ENCODE data around the gene PDLIM4. TPM values are rescaled to one million over a fixed set of nuclear protein-coding genes. Genes with fewer than 3 reads are reported as not detected.

PDLIM4 gene
- total and polyA plus RNA-seq, 8 donors, result 0.83 to 10.7 (median 2.7) TPM

GRCh38 chr5:132243366-132243977 is 14.0 kb upstream of the PDLIM4 start:
- Histone ChIP-seq H3K4me3 (no peak overlapping the region), H3K4me1 (no peaks in the 10 kb centered on the region), H3K36me3 (no peaks in the 10 kb centered on the region), H3K9me3 (no peaks in the 10 kb centered on the region), H3K27me3 (no peaks in the 10 kb centered on the region), H3K27ac (no peak overlapping the region)
- intact Hi-C loops (cut with DNase I), result no loop called here
- peak in 1 of 6 donors; percentile 11 for DNase-seq
- TF ChIP-seq CTCF (IDR thresholded peaks at IDR 0.05), result no peak
- FAIRE-seq, result no peak
- 84 to 86% methylated on average over 3 of the region's 3 CpGs for WGBS, 2 donors
- ATAC-seq, result no peak

GRCh38 chr5:132245593-132245992 is 11.9 kb upstream of the PDLIM4 start:
- Histone ChIP-seq H3K4me1 (no peaks in the 10 kb centered on the region), H3K4me3 (no peak overlapping the region), H3K27ac (no peak overlapping the region), H3K36me3 (no peaks in the 10 kb centered on the region), H3K27me3 (no peaks in the 10 kb centered on the region), H3K9me3 (no peaks in the 10 kb centered on the region)
- 29 to 31% methylated on average over 1 of the region's 1 CpG for WGBS, 2 donors
- no peak for FAIRE-seq
- DNase-seq, result no peak
- ATAC-seq, result no peak
- TF ChIP-seq CTCF (IDR thresholded peaks at IDR 0.05), result no peak
- intact Hi-C loops (cut with DNase I), result no loop called here

- no peaks in the 10 kb centered on the region for H3K27me3 ChIP-seq
- no peak overlapping the region for H3K27ac ChIP-seq
- ATAC-seq (no peak), FAIRE-seq (no peak), DNase-seq (no peak)
- H3K36me3 ChIP-seq, result no peaks in the 10 kb centered on the region
- H3K4me3 ChIP-seq, result no peak overlapping the region
- no peaks in the 10 kb centered on the region for H3K4me1 ChIP-seq
- TF ChIP-seq CTCF (IDR thresholded peaks at IDR 0.05), result no peak
- H3K9me3 ChIP-seq, result no peaks in the 10 kb centered on the region
- intact Hi-C loops (cut with DNase I), result no loop called here
Observed at GRCh38 chr5:132246806-132247205, 10.7 kb upstream of the PDLIM4 start.

- no peak for TF ChIP-seq CTCF (IDR thresholded peaks at IDR 0.05)
- intact Hi-C loops (cut with DNase I), result no loop called here
Observed at GRCh38 chr5:132250547-132250946, 6.9 kb upstream of the PDLIM4 start.

GRCh38 chr5:132251220-132251725 is 6.2 kb upstream of the PDLIM4 start:
- H3K9me3 ChIP-seq, result no peaks in the 10 kb centered on the region
- intact Hi-C loops (cut with DNase I), result no loop called here
- H3K27ac ChIP-seq, result no peak overlapping the region
- H3K4me3 ChIP-seq, result no peak overlapping the region
- H3K36me3 ChIP-seq, result no peaks in the 10 kb centered on the region
- DNase-seq (no peak), FAIRE-seq (no peak), ATAC-seq (no peak)
- H3K4me1 ChIP-seq, result no peaks in the 10 kb centered on the region
- 89 to 94% methylated on average over 10 of the region's 10 CpGs for WGBS, 2 donors
- TF ChIP-seq CTCF (IDR thresholded peaks at IDR 0.05), result no peak
- H3K27me3 ChIP-seq, result no peaks in the 10 kb centered on the region

More at GRCh38 chr5:132250547-132250946, 6.9 kb upstream of the PDLIM4 start:
- H3K36me3 ChIP-seq, result no peaks in the 10 kb centered on the region
- H3K9me3 ChIP-seq, result no peaks in the 10 kb centered on the region
- DNase-seq (no peak), ATAC-seq (no peak), FAIRE-seq (no peak)
- no peak overlapping the region for H3K27ac ChIP-seq
- 92 to 95% methylated on average over 2 of the region's 2 CpGs for WGBS, 2 donors
- no peak overlapping the region for H3K4me3 ChIP-seq
- no peaks in the 10 kb centered on the region for H3K27me3 ChIP-seq
- H3K4me1 ChIP-seq, result no peaks in the 10 kb centered on the region

Measured in pancreas (tissue), 10 donors.